Panc1 (cell line): ENCODE measurements around the gene ATXN10. TPM values are rescaled to one million over a fixed set of nuclear protein-coding genes. Genes with fewer than 3 reads are reported as not detected.

Source experiments
- ATAC-seq: fragments of 200-7000 bp; cut with Tn5 transposase; 2 replicates; pipeline ENCODE4 v1.9.1; 2020; ENCODE audit warnings: mild to moderate bottlenecking, moderate library complexity
- BruUV-seq: library from RNA; stranded (reverse); fragments of 400-500 nt; replicated peaks from 2 replicates; lab custom pipeline; 2021; lab: Mats Ljungman, UMichigan
- CTCF ChIA-PET: fragments of 300-600 bp; sonication (Branson Sonifier 250); formaldehyde crosslinking; loops from one replicate; lab custom pipeline; 2022; ENCODE audit warnings: antibody characterized with exemption; lab: Charles Lee
- POLR2A ChIA-PET: fragments of 300-600 bp; sonication (Branson Sonifier 250); formaldehyde crosslinking; loops from one replicate; lab custom pipeline; 2022; ENCODE audit warnings: antibody characterized with exemption; lab: Charles Lee
- DNase-seq: peaks from one replicate; pipeline ENCODE4 v3.0.0-alpha.2; 2010; ENCODE audit warnings: low read depth, low spot score
- H3K27ac ChIP-seq: 2 replicates; pipeline ENCODE4 v1.5.1; 2011; ENCODE audit warnings: mild to moderate bottlenecking, low read length, inconsistent platforms
- H3K27me3 ChIP-seq: fragments of 200-500 bp; sonication (Bioruptor generic); 2 replicates; pipeline ENCODE4 v1.6.0; 2014; ENCODE audit warnings: low read length, inconsistent platforms; ENCODE audit not compliant: control insufficient read depth, insufficient read depth
- H3K36me3 ChIP-seq: fragments of 200-500 bp; sonication (Bioruptor generic); 2 replicates; pipeline ENCODE4 v1.5.1; 2014; ENCODE audit warnings: inconsistent platforms, mild to moderate bottlenecking, low read length, moderate library complexity; ENCODE audit not compliant: control insufficient read depth, insufficient read depth
- H3K4me1 ChIP-seq: 2 replicates; pipeline ENCODE4 v1.5.1; 2011; ENCODE audit warnings: inconsistent platforms, mild to moderate bottlenecking, low read length, moderate library complexity; ENCODE audit not compliant: control insufficient read depth, insufficient read depth
- H3K4me3 ChIP-seq, 2 experiments: 2 replicates each; pipeline ENCODE4 v1.5.1; 2011 to 2012; ENCODE audit warnings: low read depth in 2 of 2, low read length in 2 of 2, mild to moderate bottlenecking in 2 of 2, inconsistent platforms in 1 of 2, moderate library complexity in 1 of 2
- H3K9me3 ChIP-seq: fragments of 200-500 bp; sonication (Bioruptor generic); 2 replicates; pipeline ENCODE4 v1.5.1; 2014; ENCODE audit warnings: low read depth, mild to moderate bottlenecking, inconsistent platforms, low read length, moderate library complexity; ENCODE audit not compliant: control insufficient read depth, insufficient read depth
- POLR2AphosphoS5 ChIP-seq: IDR thresholded peaks from 2 replicates; pipeline ENCODE4 v1.6.1; 2012; ENCODE audit warnings: mild to moderate bottlenecking, low read depth, low read length, moderate library complexity
- SIN3A ChIP-seq: IDR thresholded peaks from 2 replicates; pipeline ENCODE4 v1.6.1; 2012; ENCODE audit warnings: low read depth, mild to moderate bottlenecking, low read length, moderate library complexity, borderline replicate concordance; ENCODE audit not compliant: insufficient read depth
- TCF7L2 ChIP-seq: IDR thresholded peaks from 2 replicates; pipeline ENCODE4 v1.6.1; 2011; ENCODE audit warnings: mild to moderate bottlenecking, low read depth, low read length, inconsistent platforms
- in situ Hi-C: cut with HindIII; loops from 2 replicates; pipeline ENCODE4 v1.10.0; 2016; ENCODE audit warnings: low sequenced_read_pairs, low pct_unique_long_range_greater_than_20kb
- intact Hi-C: fragments of 100-400 bp; cut with micrococcal nuclease; formaldehyde crosslinking; loops from one replicate; pipeline ENCODE4 v1.10.0; 2022; ENCODE audit not compliant: unreplicated experiment
- total RNA-seq: library from RNA; stranded (reverse); gene quantifications from one replicate; pipeline ENCODE4 v1.2.1, GENCODE V29; 2021; ENCODE audit not compliant: unreplicated experiment
- TF ChIP-seq, protein P1 (sequence below), 2 experiments: IDR thresholded peaks; 2 replicates each; pipeline ENCODE4 v1.6.1; 2011 to 2012; ENCODE audit warnings: low read depth in 2 of 2, control low read depth in 1 of 2, low read length in 1 of 2, mild to moderate bottlenecking in 1 of 2, moderate library complexity in 1 of 2; ENCODE audit not compliant: insufficient read depth in 1 of 2
- TF ChIP-seq, protein P2 (sequence below): fragments of 450-650 bp; IDR thresholded peaks from 2 replicates; pipeline ENCODE4 v1.5.1; 2017; ENCODE audit warnings: mild to moderate bottlenecking

The ATXN10 gene
- total RNA-seq, 1 experiment from 2014 or later: 184 TPM

DNA sequence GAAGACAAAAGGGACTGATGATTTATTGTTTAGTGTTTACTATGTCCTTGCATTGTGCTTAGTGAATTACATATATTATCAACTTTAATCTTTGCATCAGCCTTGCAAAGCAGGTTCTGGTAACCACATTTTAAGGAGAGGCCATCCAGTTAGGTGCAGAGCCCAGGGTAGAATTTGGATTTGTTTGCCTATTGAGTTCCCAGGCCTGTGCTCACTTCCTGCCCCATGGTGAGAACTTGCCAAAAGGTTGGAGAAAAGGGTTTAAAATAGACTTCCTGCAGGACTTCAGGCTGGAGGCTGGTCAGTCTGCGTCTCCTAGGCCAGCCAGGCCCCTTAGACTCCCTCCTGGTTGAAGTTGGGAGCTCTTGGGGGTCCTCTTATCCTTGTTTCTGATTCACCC lies 72.1 kb downstream of the ATXN10 start:
- no peak for TF ChIP-seq SIN3A
- TF ChIP-seq, protein P1, sequence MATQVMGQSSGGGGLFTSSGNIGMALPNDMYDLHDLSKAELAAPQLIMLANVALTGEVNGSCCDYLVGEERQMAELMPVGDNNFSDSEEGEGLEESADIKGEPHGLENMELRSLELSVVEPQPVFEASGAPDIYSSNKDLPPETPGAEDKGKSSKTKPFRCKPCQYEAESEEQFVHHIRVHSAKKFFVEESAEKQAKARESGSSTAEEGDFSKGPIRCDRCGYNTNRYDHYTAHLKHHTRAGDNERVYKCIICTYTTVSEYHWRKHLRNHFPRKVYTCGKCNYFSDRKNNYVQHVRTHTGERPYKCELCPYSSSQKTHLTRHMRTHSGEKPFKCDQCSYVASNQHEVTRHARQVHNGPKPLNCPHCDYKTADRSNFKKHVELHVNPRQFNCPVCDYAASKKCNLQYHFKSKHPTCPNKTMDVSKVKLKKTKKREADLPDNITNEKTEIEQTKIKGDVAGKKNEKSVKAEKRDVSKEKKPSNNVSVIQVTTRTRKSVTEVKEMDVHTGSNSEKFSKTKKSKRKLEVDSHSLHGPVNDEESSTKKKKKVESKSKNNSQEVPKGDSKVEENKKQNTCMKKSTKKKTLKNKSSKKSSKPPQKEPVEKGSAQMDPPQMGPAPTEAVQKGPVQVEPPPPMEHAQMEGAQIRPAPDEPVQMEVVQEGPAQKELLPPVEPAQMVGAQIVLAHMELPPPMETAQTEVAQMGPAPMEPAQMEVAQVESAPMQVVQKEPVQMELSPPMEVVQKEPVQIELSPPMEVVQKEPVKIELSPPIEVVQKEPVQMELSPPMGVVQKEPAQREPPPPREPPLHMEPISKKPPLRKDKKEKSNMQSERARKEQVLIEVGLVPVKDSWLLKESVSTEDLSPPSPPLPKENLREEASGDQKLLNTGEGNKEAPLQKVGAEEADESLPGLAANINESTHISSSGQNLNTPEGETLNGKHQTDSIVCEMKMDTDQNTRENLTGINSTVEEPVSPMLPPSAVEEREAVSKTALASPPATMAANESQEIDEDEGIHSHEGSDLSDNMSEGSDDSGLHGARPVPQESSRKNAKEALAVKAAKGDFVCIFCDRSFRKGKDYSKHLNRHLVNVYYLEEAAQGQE (IDR thresholded peaks at IDR 0.05; ENCODE audit: insufficient read depth in 1 of 2, low read depth in 2 of 2, low read length in 1 of 2): no peak
- TF ChIP-seq TCF7L2: no peak
- no peak for TF ChIP-seq POLR2AphosphoS5
- TF ChIP-seq, protein P2, sequence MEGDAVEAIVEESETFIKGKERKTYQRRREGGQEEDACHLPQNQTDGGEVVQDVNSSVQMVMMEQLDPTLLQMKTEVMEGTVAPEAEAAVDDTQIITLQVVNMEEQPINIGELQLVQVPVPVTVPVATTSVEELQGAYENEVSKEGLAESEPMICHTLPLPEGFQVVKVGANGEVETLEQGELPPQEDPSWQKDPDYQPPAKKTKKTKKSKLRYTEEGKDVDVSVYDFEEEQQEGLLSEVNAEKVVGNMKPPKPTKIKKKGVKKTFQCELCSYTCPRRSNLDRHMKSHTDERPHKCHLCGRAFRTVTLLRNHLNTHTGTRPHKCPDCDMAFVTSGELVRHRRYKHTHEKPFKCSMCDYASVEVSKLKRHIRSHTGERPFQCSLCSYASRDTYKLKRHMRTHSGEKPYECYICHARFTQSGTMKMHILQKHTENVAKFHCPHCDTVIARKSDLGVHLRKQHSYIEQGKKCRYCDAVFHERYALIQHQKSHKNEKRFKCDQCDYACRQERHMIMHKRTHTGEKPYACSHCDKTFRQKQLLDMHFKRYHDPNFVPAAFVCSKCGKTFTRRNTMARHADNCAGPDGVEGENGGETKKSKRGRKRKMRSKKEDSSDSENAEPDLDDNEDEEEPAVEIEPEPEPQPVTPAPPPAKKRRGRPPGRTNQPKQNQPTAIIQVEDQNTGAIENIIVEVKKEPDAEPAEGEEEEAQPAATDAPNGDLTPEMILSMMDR: no peak
- ChIA-PET CTCF (no interaction called here), POLR2A (no interaction called here)
- no TSS peak for BruUV-seq
- intact Hi-C loops: no loop called here
- Histone ChIP-seq H3K36me3 (peaks cover 20% of the 10 kb centered on the region), H3K9me3 (no peaks in the 10 kb centered on the region), H3K27me3 (no peaks in the 10 kb centered on the region), H3K4me1 (no peaks in the 10 kb centered on the region), H3K27ac (no peak overlapping the region), H3K4me3 (no peak overlapping the region)
- no peak for ATAC-seq
- in situ Hi-C loops: no loop called here
- no peak for DNase-seq

- Histone ChIP-seq H3K9me3 (no peaks in the 10 kb centered on the region), H3K27ac (no peak overlapping the region), H3K36me3 (peaks cover 13% of the 10 kb centered on the region), H3K4me3 (no peak overlapping the region), H3K27me3 (no peaks in the 10 kb centered on the region), H3K4me1 (no peaks in the 10 kb centered on the region)
- in situ Hi-C loops (no loop called here), intact Hi-C loops (no loop called here)
- no TSS peak for BruUV-seq
- ATAC-seq (no peak), DNase-seq (no peak)
- TF ChIP-seq, protein P2: no peak
- TF ChIP-seq TCF7L2 (no peak), POLR2AphosphoS5 (no peak), SIN3A (no peak)
- TF ChIP-seq, protein P1 (IDR thresholded peaks at IDR 0.05; ENCODE audit: insufficient read depth in 1 of 2, low read depth in 2 of 2, low read length in 1 of 2): no peak
- CTCF ChIA-PET: no interaction called here
- POLR2A ChIA-PET: no interaction called here
Measured at GRCh38 chr22:45744442-45744841, 72.8 kb downstream of the ATXN10 start.
